K562 (cell line): Measurements from ENCODE around the gene BAZ2A. TPM values are rescaled to one million over a fixed set of nuclear protein-coding genes. Genes with fewer than 3 reads are reported as not detected.

Source experiments
- AFF4 ChIP-seq: sonication (generic); formaldehyde crosslinking; IDR thresholded peaks from 2 replicates; pipeline ENCODE4 v1.8.0; 2023; ENCODE audit warnings: mild to moderate bottlenecking, missing genetic modification reagents
- EGR1 ChIP-seq: fragments of 450-650 bp; conservative IDR thresholded peaks from 2 replicates; pipeline ENCODE4 v1.6.1; 2017; ENCODE audit warnings: mild to moderate bottlenecking
- ESRRA ChIP-seq: fragments of 450-650 bp; IDR thresholded peaks from 2 replicates; pipeline ENCODE4 v1.6.1; 2014; ENCODE audit warnings: low read depth, mild to moderate bottlenecking, moderate library complexity, borderline replicate concordance
- ETV5 ChIP-seq: sonication (generic); formaldehyde crosslinking; IDR thresholded peaks from 2 replicates; pipeline ENCODE4 v1.4.0; 2020; ENCODE audit warnings: low read depth, mild to moderate bottlenecking, missing genetic modification reagents
- KAT7 ChIP-seq: sonication (generic); formaldehyde crosslinking; IDR thresholded peaks from 2 replicates; pipeline ENCODE4 v1.8.0; 2022; ENCODE audit warnings: missing genetic modification reagents, mild to moderate bottlenecking, borderline replicate concordance
- KDM1A ChIP-seq, 2 experiments: fragments of 450-650 bp; IDR thresholded peaks; 2 replicates each; pipeline ENCODE4 v1.6.1; 2016; ENCODE audit warnings: mild to moderate bottlenecking in 2 of 2
- NR2C1 ChIP-seq, 2 experiments: fragments of 450-650 bp; IDR thresholded peaks; 2 replicates each; pipeline ENCODE4 v1.6.1; 2017; ENCODE audit warnings: mild to moderate bottlenecking in 2 of 2, antibody characterized with exemption in 1 of 2, inconsistent platforms in 1 of 2, missing compliant biosample characterization in 1 of 2, missing genetic modification characterization in 1 of 2
- NRF1 ChIP-seq, 2 experiments: fragments of 450-650 bp; IDR thresholded peaks in 1 of 2; conservative IDR thresholded peaks in 1 of 2; 2 replicates each; pipeline ENCODE4 v1.6.1; 2014; ENCODE audit warnings: mild to moderate bottlenecking in 2 of 2
- PHF21A ChIP-seq: fragments of 450-650 bp; IDR thresholded peaks from 2 replicates; pipeline ENCODE4 v1.6.1; 2017; ENCODE audit warnings: low read depth, borderline replicate concordance
- SAFB2 ChIP-seq: fragments of 200-400 bp; formaldehyde crosslinking; IDR thresholded peaks from 2 replicates; pipeline ENCODE4 v1.6.1; 2018; ENCODE audit warnings: borderline replicate concordance, low read length, low read depth, moderate library complexity; ENCODE audit not compliant: severe bottlenecking
- SAP30 ChIP-seq: fragments of 200-600 bp; sonication (generic); IDR thresholded peaks from 2 replicates; pipeline ENCODE4 v1.6.1; 2012; ENCODE audit warnings: borderline replicate concordance, low read depth, mild to moderate bottlenecking, moderate library complexity, low read length, control low read depth, inconsistent platforms; ENCODE audit not compliant: insufficient read depth, poor library complexity, severe bottlenecking
- TGIF2 ChIP-seq: sonication (generic); formaldehyde crosslinking; IDR thresholded peaks from 2 replicates; pipeline ENCODE4 v1.8.1; 2022; ENCODE audit warnings: mild to moderate bottlenecking, missing genetic modification reagents, moderate library complexity
- ZFX ChIP-seq: sonication (generic); formaldehyde crosslinking; IDR thresholded peaks from 2 replicates; pipeline ENCODE4 v1.8.0; 2022; ENCODE audit warnings: mild to moderate bottlenecking, missing genetic modification reagents, moderate library complexity
- polyA plus RNA-seq, 8 experiments: library from polyadenylated mRNA; depleted of rRNA in 4 of 8; stranded (reverse) in 5 of 8; unstranded in 3 of 8; fragments of >200 nt; fragmentation: Nextera tagmentation in 2 of 8; fragmentation: Illumina TruSeq in 1 of 8; extraction: Ambion mirVana in 2 of 8; extraction: Trizol in 1 of 8; gene quantifications; 2 replicates each; pipeline versions ENCODE4 v1.2.1 to v1.2.3, GENCODE V29; 2011 to 2014; ENCODE audit warnings: inconsistent platforms in 1 of 8, missing spikeins in 1 of 8
- total RNA-seq, 7 experiments: library from RNA; depleted of rRNA in 6 of 7; stranded (reverse); fragments of >200 nt in 6 of 7; fragmentation: Illumina TruSeq in 2 of 7; extraction: Trizol in 2 of 7; gene quantifications; 2 replicates each; pipeline versions ENCODE4 v1.2.1 to v1.2.3, GENCODE V29; 2011 to 2021; ENCODE audit warnings: low replicate concordance in 1 of 7
- TF ChIP-seq, protein P1 (sequence below): sonication (generic); formaldehyde crosslinking; IDR thresholded peaks from 2 replicates; pipeline ENCODE4 v1.8.0; 2022; ENCODE audit warnings: missing genetic modification reagents, mild to moderate bottlenecking, moderate library complexity, borderline replicate concordance
- TF ChIP-seq, protein P2 (sequence below): fragments of 200-800 bp; sonication (Bioruptor generic); IDR thresholded peaks from 2 replicates; pipeline ENCODE4 v1.6.1; 2017; ENCODE audit warnings: missing genetic modification characterization, missing compliant biosample characterization
- TF ChIP-seq, protein P3 (sequence below), 3 experiments: fragments of 200-800 bp in 1 of 3; sonication (Bioruptor generic) in 1 of 3; sonication (generic) in 1 of 3; formaldehyde crosslinking in 1 of 3; IDR thresholded peaks; 2 replicates each; pipeline versions ENCODE4 v1.6.1 to v1.8.0; 2016 to 2022; ENCODE audit warnings: mild to moderate bottlenecking in 2 of 3, missing compliant biosample characterization in 2 of 3, missing genetic modification characterization in 2 of 3, missing genetic modification reagents in 1 of 3

Gene BAZ2A
- total and polyA plus RNA-seq, 9 of the 15 experiments (the other 6 are each of a cell fraction or from before 2014, with no cell fraction given): 4.5 to 86.4 (median 26.2) TPM

- TF ChIP-seq, protein P1, sequence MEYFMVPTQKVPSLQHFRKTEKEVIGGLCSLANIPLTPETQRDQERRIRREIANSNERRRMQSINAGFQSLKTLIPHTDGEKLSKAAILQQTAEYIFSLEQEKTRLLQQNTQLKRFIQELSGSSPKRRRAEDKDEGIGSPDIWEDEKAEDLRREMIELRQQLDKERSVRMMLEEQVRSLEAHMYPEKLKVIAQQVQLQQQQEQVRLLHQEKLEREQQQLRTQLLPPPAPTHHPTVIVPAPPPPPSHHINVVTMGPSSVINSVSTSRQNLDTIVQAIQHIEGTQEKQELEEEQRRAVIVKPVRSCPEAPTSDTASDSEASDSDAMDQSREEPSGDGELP (CRISPR knock-in tag): peak; percentile 31
- TF ChIP-seq, protein P2, sequence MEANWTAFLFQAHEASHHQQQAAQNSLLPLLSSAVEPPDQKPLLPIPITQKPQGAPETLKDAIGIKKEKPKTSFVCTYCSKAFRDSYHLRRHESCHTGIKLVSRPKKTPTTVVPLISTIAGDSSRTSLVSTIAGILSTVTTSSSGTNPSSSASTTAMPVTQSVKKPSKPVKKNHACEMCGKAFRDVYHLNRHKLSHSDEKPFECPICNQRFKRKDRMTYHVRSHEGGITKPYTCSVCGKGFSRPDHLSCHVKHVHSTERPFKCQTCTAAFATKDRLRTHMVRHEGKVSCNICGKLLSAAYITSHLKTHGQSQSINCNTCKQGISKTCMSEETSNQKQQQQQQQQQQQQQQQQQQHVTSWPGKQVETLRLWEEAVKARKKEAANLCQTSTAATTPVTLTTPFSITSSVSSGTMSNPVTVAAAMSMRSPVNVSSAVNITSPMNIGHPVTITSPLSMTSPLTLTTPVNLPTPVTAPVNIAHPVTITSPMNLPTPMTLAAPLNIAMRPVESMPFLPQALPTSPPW: peak; percentile 64
- TF ChIP-seq AFF4 (CRISPR knock-in tag) (0 out of 2 replicates have a peak, but pooled peaks have one; percentile 32), NR2C1 (IDR thresholded peaks at IDR 0.05) (peak; percentile 22; the same call in 1 of the 2 replicates), NR2C1 (tag; IDR thresholded peaks at IDR 0.05) (no peak), ZFX (CRISPR knock-in tag) (no peak), KAT7 (peak; percentile 62; the same call in 1 of the 2 replicates), PHF21A (no peak), SAFB2 (no peak), KDM1A (IDR thresholded peaks at IDR 0.05) (peak; percentile 21 to 49; a peak in 3 of 4 replicates), ESRRA (peak; percentile 83), NRF1 (conservative IDR thresholded peaks at IDR 0.05 in 1 of 2, IDR thresholded peaks at IDR 0.05 in 1 of 2) (peak; percentile 75 to 79), TGIF2 (CRISPR knock-in tag) (peak; percentile 52; the same call in 1 of the 2 replicates), ETV5 (0 out of 2 replicates have a peak, but pooled peaks have one; percentile 9), SAP30 (peak; percentile 34), EGR1 (peak; percentile 96)
- TF ChIP-seq, protein P3, sequence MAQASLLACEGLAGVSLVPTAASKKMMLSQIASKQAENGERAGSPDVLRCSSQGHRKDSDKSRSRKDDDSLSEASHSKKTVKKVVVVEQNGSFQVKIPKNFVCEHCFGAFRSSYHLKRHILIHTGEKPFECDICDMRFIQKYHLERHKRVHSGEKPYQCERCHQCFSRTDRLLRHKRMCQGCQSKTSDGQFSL (CRISPR knock-in tag; IDR thresholded peaks at IDR 0.05): peak; percentile 82; the same call in 1 of the 2 replicates
- TF ChIP-seq, protein P3 (tag; IDR thresholded peaks at IDR 0.05): peak in 1 of 2 experiments; percentile 66; a peak in 2 of 4 replicates
Measured at GRCh38 chr12:56631790-56632700, 1.9 kb upstream of the BAZ2A start (continued).
